Breast epithelium (tissue), 4 donors: ENCODE data around the gene HECTD1. TPM values are rescaled to one million over a fixed set of nuclear protein-coding genes. Genes with fewer than 3 reads are reported as not detected.

ENCODE experiments used
- DNase-seq, 2 donors: peaks; one replicate each; pipeline ENCODE4 v3.0.0-alpha.2; 2019; ENCODE audit warnings: low spot score in 2 of 2
- H3K27ac ChIP-seq, 2 donors: fragments of 200-600 bp; sonication (generic) in 1 of 2; one replicate each; pipeline ENCODE4 v1.5.1; 2016 to 2019; ENCODE audit warnings: mild to moderate bottlenecking in 1 of 2
- H3K27me3 ChIP-seq, 2 donors: fragments of 200-600 bp; sonication (generic) in 1 of 2; one replicate each; pipeline versions ENCODE4 v1.5.1 to v1.6.0; 2017 to 2019; ENCODE audit warnings: control low read depth in 1 of 2, mild to moderate bottlenecking in 1 of 2
- H3K36me3 ChIP-seq: fragments of 200-600 bp; one replicate; pipeline ENCODE4 v1.5.1; 2019
- H3K4me1 ChIP-seq, 2 donors: fragments of 200-600 bp; sonication (generic); one replicate each; pipeline ENCODE4 v1.5.1; 2016 to 2019; ENCODE audit warnings: control low read depth in 1 of 2
- H3K4me3 ChIP-seq, 3 donors: fragments of 200-600 bp; sonication (generic); 1 replicate in 2 of 3; 2 replicates in 1 of 3; pipeline ENCODE4 v1.5.1; 2016 to 2019; ENCODE audit warnings: mild to moderate bottlenecking in 3 of 3, moderate library complexity in 2 of 3
- H3K9me3 ChIP-seq, 2 donors: fragments of 200-600 bp; sonication (generic) in 1 of 2; one replicate each; pipeline ENCODE4 v1.5.1; 2016 to 2019; ENCODE audit warnings: control low read depth in 1 of 2
- CTCF ChIP-seq, 3 donors: fragments of 450-650 bp; IDR thresholded peaks; one replicate each; pipeline ENCODE4 v1.5.1; 2016 to 2017; ENCODE audit warnings: antibody characterized with exemption in 3 of 3, mild to moderate bottlenecking in 3 of 3, moderate library complexity in 3 of 3
- POLR2A ChIP-seq: fragments of 450-650 bp; IDR thresholded peaks from one replicate; pipeline ENCODE4 v1.6.1; 2016; ENCODE audit warnings: antibody characterized with exemption, mild to moderate bottlenecking, moderate library complexity
- POLR2AphosphoS5 ChIP-seq, 3 donors: sonication (generic); formaldehyde crosslinking; IDR thresholded peaks; one replicate each; pipeline ENCODE4 v1.6.1; 2017; ENCODE audit warnings: antibody characterized with exemption in 3 of 3
- intact Hi-C: fragments of 100-400 bp; cut with DNase I; formaldehyde crosslinking; loops from one replicate; pipeline ENCODE4 v1.15.1; 2023; ENCODE audit warnings: low total_unique reads
- total RNA-seq, 3 donors: library from RNA; depleted of rRNA; stranded (reverse); fragments of >200 nt; gene quantifications; one replicate each; pipeline ENCODE4 v1.1.0, GENCODE V29; 2016

HECTD1 gene
- total RNA-seq, 3 donors from 2014 or later = 242 to 276 (median 252) TPM

- peaks cover 2% of the 10 kb centered on the region for H3K36me3 ChIP-seq
- intact Hi-C loops = no loop called here
- H3K9me3 ChIP-seq = no peaks in the 10 kb centered on the region
- no peak overlapping the region for H3K27ac ChIP-seq
- DNase-seq = no peak
- no peaks in the 10 kb centered on the region for H3K27me3 ChIP-seq
- no peaks in the 10 kb centered on the region for H3K4me1 ChIP-seq
- TF ChIP-seq CTCF (IDR thresholded peaks at IDR 0.05) (no peak), POLR2AphosphoS5 (IDR thresholded peaks at IDR 0.05) (no peak), POLR2A (no peak)
- no peak overlapping the region for H3K4me3 ChIP-seq
These were observed 82.4 kb downstream of the HECTD1 start for GRCh38 chr14:31125231-31125630.

DNA sequence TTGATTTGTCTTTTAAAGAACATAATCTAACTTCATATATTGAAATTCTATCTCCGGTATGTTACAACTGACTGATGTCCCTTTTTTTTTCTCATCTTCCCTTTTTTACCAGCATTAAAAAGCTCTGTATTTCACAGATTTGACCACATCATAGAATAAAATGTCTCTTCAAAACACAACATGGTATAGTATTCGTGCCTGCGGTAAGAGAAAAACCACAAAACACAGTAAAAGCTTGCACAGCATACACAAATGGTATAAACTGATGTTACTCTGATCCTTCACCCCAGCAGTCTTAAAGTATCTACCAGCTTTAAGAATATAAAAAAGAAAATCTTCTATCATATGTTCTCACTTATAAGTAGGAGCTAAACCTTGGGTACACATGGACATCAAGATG, 83.4 kb downstream of the HECTD1 start:
- no peaks in the 10 kb centered on the region for H3K4me1 ChIP-seq
- no peak overlapping the region for H3K4me3 ChIP-seq
- intact Hi-C loops = no loop called here
- no peak overlapping the region for H3K27ac ChIP-seq
- H3K36me3 ChIP-seq = peaks cover 9% of the 10 kb centered on the region
- TF ChIP-seq POLR2A = no peak
- TF ChIP-seq POLR2AphosphoS5 (IDR thresholded peaks at IDR 0.05) = no peak
- TF ChIP-seq CTCF (IDR thresholded peaks at IDR 0.05) = no peak
- H3K27me3 ChIP-seq = no peaks in the 10 kb centered on the region
- no peak for DNase-seq
- no peaks in the 10 kb centered on the region for H3K9me3 ChIP-seq

DNA sequence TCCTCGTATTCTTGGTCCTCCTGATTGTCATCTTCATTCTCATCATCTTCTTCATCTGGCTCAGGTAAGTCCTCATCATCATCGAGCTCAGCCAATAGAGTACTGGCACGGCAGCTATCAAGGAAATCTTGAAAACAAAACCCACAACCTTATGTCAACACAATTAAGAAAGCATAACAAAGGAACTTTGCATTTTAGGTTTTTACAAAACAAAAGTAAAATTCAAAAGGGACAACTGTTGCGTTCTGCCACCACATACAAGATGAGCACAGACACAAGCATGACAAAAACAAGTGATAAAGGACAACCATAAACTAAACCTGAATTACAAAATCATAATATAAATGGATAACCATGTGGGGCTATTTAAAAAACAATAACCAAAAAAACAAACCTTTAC, 84.7 kb downstream of the HECTD1 start:
- no peak overlapping the region for H3K27ac ChIP-seq
- H3K4me1 ChIP-seq = no peaks in the 10 kb centered on the region
- no peak for TF ChIP-seq CTCF (IDR thresholded peaks at IDR 0.05)
- TF ChIP-seq POLR2A = no peak
- TF ChIP-seq POLR2AphosphoS5 (IDR thresholded peaks at IDR 0.05) = no peak
- DNase-seq = no peak
- no peak overlapping the region for H3K4me3 ChIP-seq
- no peaks in the 10 kb centered on the region for H3K9me3 ChIP-seq
- peaks cover 7% of the 10 kb centered on the region for H3K36me3 ChIP-seq
- intact Hi-C loops = no loop called here
- no peaks in the 10 kb centered on the region for H3K27me3 ChIP-seq

- Histone ChIP-seq H3K9me3 (no peaks in the 10 kb centered on the region), H3K36me3 (peaks cover 7% of the 10 kb centered on the region), H3K4me3 (no peak overlapping the region), H3K27me3 (no peaks in the 10 kb centered on the region), H3K27ac (no peak overlapping the region), H3K4me1 (no peaks in the 10 kb centered on the region)
- DNase-seq = no peak
- intact Hi-C loops = no loop called here
- TF ChIP-seq POLR2A (no peak), CTCF (IDR thresholded peaks at IDR 0.05) (no peak), POLR2AphosphoS5 (IDR thresholded peaks at IDR 0.05) (no peak)
These were observed 85.4 kb downstream of the HECTD1 start for GRCh38 chr14:31122098-31122611.

DNA sequence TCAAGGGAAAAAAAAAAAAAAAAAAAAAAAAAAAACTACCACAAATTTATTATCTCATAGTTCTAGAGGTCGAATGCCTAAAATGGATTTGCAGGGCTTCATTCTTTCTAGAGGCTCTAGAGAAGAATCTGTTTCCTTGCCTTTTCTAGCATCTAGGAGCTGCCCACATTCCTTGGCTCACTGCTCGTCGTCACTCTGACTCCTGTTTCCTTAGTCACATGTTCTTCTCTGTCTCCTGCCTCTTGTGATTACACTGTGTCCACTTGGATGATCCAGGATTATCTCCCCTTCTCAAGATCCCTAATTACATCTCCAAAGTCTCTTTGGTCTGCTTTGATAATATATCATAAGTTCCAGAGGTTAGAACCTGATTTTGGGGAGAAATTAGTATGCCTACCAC, 88.7 kb downstream of the HECTD1 start:
- no peaks in the 10 kb centered on the region for H3K4me1 ChIP-seq
- DNase-seq = no peak
- H3K27ac ChIP-seq = no peak overlapping the region
- TF ChIP-seq POLR2AphosphoS5 (IDR thresholded peaks at IDR 0.05) = no peak
- TF ChIP-seq CTCF (IDR thresholded peaks at IDR 0.05) = no peak
- TF ChIP-seq POLR2A = no peak
- intact Hi-C loops = no loop called here
- no peaks in the 10 kb centered on the region for H3K27me3 ChIP-seq
- H3K4me3 ChIP-seq = no peak overlapping the region
- H3K36me3 ChIP-seq = peaks cover 7% of the 10 kb centered on the region
- H3K9me3 ChIP-seq = no peaks in the 10 kb centered on the region
